ENCODE results near the gene ABHD17A.

Gene ABHD17A

GRCh38 chr19:1911098-1911497, 25.8 kb upstream of the ABHD17A start:
- DNase-seq (ENCODE audit: low spot score) = no peak
- H3K4me3 ChIP-seq = no peak overlapping the region
- H3K27ac ChIP-seq = no peak overlapping the region
- no peak for TF ChIP-seq CTCF (IDR thresholded peaks at IDR 0.05)

DNA sequence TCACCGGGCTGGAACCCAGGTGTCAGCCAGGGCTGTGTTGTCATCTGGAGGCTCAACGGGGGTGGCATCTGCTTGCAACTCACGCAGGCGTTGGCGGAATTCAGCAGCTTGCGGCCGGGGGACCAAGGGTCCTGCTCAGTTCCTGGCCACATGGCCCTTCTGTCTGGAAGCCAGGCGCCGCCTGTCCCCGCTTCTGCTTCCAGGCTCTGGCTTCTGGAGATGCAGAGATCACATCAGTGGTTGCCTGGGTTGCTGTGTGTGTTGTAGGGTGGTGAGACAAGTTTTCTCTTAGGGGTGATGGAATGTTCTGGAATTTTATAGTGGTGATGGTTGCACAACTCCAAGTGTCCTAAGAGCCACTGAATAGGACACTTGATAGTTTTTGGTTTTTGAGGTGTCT, 24.9 kb upstream of the ABHD17A start:
- no peak for TF ChIP-seq CTCF (IDR thresholded peaks at IDR 0.05)
- Histone ChIP-seq H3K27ac (no peak overlapping the region), H3K4me3 (no peak overlapping the region)
- DNase-seq (ENCODE audit: low spot score) = no peak

GRCh38 chr19:1909761-1910080, 24.4 kb upstream of the ABHD17A start:
- Histone ChIP-seq H3K27ac (no peak overlapping the region), H3K4me3 (no peak overlapping the region)
- no peak for TF ChIP-seq CTCF (IDR thresholded peaks at IDR 0.05)
- DNase-seq (ENCODE audit: low spot score) = no peak

- no peak for DNase-seq (ENCODE audit: low spot score)
- H3K27ac ChIP-seq = no peak overlapping the region
- no peak for TF ChIP-seq CTCF (IDR thresholded peaks at IDR 0.05)
- H3K4me3 ChIP-seq = no peak overlapping the region
Measured at GRCh38 chr19:1908364-1908678, 23.0 kb upstream of the ABHD17A start.

- H3K27ac ChIP-seq = no peak overlapping the region
- TF ChIP-seq CTCF (IDR thresholded peaks at IDR 0.05) = no peak
- DNase-seq (ENCODE audit: low spot score) = no peak
- H3K4me3 ChIP-seq = no peak overlapping the region
Measured at GRCh38 chr19:1907563-1908363, 22.5 kb upstream of the ABHD17A start.

DNA sequence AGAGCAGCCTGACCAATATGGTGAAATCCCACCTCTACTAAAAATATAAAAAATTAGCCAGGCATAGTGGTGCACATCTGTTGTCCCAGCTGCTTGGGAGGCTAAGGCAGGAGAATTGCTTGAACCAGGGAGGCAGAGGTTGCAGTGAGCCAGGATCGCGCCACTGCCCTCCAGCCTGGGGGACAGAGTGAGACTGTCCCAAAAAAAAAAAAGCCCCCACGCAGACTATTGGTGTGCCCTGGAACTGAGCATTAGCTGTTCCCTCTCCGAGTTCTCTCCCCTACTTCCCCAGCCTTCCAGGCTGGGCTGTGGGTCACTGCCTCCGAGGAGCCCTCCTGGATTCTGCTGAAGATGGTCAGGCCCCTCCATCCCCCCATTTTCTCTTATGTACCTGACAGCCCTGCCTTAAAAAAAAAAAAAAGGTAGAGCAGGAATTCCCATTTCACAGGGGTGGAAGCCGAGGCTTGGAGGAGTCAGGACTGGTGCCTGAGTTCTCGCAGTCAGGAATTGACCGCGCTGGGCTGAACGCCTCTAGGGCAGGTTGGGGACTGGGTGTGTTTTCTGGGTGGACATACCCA, 21.8 kb upstream of the ABHD17A start:
- no peak for TF ChIP-seq CTCF (IDR thresholded peaks at IDR 0.05)
- DNase-seq (ENCODE audit: low spot score) = no peak
- Histone ChIP-seq H3K4me3 (no peak overlapping the region), H3K27ac (no peak overlapping the region)

DNA sequence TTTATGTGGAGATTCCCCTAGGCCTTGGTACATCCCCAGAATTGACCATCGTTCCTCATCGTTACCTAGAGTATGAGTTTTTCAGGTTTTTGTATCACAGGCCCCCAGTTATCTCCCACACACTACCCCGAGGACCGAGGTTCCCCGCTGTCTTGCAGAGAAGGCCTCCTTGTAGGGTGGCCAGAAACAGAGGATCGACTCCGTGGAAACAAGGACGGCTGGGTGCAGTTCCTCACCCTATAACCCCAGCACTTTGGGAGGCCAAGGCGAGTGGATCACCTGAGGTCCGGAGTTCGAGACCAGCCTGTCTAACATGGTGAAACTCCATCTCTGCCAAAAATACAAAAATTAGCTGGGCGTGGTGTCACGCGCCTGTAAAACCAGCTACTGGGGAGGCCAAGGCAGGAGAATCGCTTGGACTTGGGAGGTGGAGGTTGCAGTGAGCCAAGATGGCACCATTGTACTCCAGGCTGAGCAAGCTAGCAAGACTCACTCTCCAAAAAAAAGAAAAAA, 20.6 kb upstream of the ABHD17A start:
- H3K27ac ChIP-seq = peak overlapping the region; percentile 74 to 90
- H3K4me3 ChIP-seq = peak overlapping the region; percentile 90
- no peak for TF ChIP-seq CTCF (IDR thresholded peaks at IDR 0.05)
- no peak for DNase-seq (ENCODE audit: low spot score)
